ENCODE results near the gene IL16. TPM values are rescaled to one million over a fixed set of nuclear protein-coding genes. Genes with fewer than 3 reads are reported as not detected.
"Not testable (repeated sequence)": the region's sequence is repeated elsewhere in the genome, so short reads cannot be mapped to it uniquely, and the experiment has no call there.

The IL16 gene
- total and polyA plus RNA-seq, 2 donors from 2014 or later, result 1.4 to 19.9 TPM

GRCh38 chr15:81341351-81341750, 144.7 kb downstream of the IL16 start:
- FAIRE-seq (no peak), DNase-seq (no peak)
- no peak overlapping the region for H3K27ac ChIP-seq (ENCODE audit: low read depth in 2 of 2, low read length in 2 of 2)
- H3K4me1 ChIP-seq (ENCODE audit: control insufficient read depth in 2 of 3, insufficient read depth in 2 of 3, low read depth in 1 of 3, low read length in 3 of 3), result no peaks in the 10 kb centered on the region
- H3K36me3 ChIP-seq (ENCODE audit: control insufficient read depth in 2 of 3, insufficient read depth in 3 of 3, low read length in 3 of 3), result no peaks in the 10 kb centered on the region
- H3K27me3 ChIP-seq (ENCODE audit: control insufficient read depth, insufficient read depth, low read length), result no peaks in the 10 kb centered on the region
- intact Hi-C loops (cut with DNase I), result no loop called here
- H3K9ac ChIP-seq (ENCODE audit: low read length in 3 of 3), result no peak overlapping the region
- no peaks in the 10 kb centered on the region for H3K9me3 ChIP-seq (ENCODE audit: control insufficient read depth in 2 of 3, insufficient read depth in 1 of 3, low read length in 3 of 3)
- TF ChIP-seq, protein P1, sequence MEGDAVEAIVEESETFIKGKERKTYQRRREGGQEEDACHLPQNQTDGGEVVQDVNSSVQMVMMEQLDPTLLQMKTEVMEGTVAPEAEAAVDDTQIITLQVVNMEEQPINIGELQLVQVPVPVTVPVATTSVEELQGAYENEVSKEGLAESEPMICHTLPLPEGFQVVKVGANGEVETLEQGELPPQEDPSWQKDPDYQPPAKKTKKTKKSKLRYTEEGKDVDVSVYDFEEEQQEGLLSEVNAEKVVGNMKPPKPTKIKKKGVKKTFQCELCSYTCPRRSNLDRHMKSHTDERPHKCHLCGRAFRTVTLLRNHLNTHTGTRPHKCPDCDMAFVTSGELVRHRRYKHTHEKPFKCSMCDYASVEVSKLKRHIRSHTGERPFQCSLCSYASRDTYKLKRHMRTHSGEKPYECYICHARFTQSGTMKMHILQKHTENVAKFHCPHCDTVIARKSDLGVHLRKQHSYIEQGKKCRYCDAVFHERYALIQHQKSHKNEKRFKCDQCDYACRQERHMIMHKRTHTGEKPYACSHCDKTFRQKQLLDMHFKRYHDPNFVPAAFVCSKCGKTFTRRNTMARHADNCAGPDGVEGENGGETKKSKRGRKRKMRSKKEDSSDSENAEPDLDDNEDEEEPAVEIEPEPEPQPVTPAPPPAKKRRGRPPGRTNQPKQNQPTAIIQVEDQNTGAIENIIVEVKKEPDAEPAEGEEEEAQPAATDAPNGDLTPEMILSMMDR (IDR thresholded peaks at IDR 0.05; ENCODE audit: borderline replicate concordance, extremely low read depth, insufficient read depth), result no peak
- no peak overlapping the region for H3K4me3 ChIP-seq (ENCODE audit: low read length in 3 of 3)

GRCh38 chr15:81343371-81343770, 146.7 kb downstream of the IL16 start:
- Histone ChIP-seq H3K27me3 (ENCODE audit: control insufficient read depth, insufficient read depth, low read length) (no peaks in the 10 kb centered on the region), H3K4me1 (ENCODE audit: control insufficient read depth in 2 of 3, insufficient read depth in 2 of 3, low read depth in 1 of 3, low read length in 3 of 3) (no peaks in the 10 kb centered on the region), H3K4me3 (ENCODE audit: low read length in 3 of 3) (no peak overlapping the region), H3K36me3 (ENCODE audit: control insufficient read depth in 2 of 3, insufficient read depth in 3 of 3, low read length in 3 of 3) (no peaks in the 10 kb centered on the region), H3K9ac (ENCODE audit: low read length in 3 of 3) (no peak overlapping the region), H3K9me3 (ENCODE audit: control insufficient read depth in 2 of 3, insufficient read depth in 1 of 3, low read length in 3 of 3) (no peaks in the 10 kb centered on the region), H3K27ac (ENCODE audit: low read depth in 2 of 2, low read length in 2 of 2) (no peak overlapping the region)
- TF ChIP-seq, protein P1 (IDR thresholded peaks at IDR 0.05; ENCODE audit: borderline replicate concordance, extremely low read depth, insufficient read depth), result no peak
- FAIRE-seq (no peak), DNase-seq (no peak)
- intact Hi-C loops (cut with DNase I), result no loop called here

- Histone ChIP-seq H3K27me3 (ENCODE audit: control insufficient read depth, insufficient read depth, low read length) (no peaks in the 10 kb centered on the region), H3K27ac (ENCODE audit: low read depth in 2 of 2, low read length in 2 of 2) (no peak overlapping the region), H3K4me3 (ENCODE audit: low read length in 3 of 3) (no peak overlapping the region), H3K9ac (ENCODE audit: low read length in 3 of 3) (no peak overlapping the region), H3K9me3 (ENCODE audit: control insufficient read depth in 2 of 3, insufficient read depth in 1 of 3, low read length in 3 of 3) (no peaks in the 10 kb centered on the region), H3K4me1 (ENCODE audit: control insufficient read depth in 2 of 3, insufficient read depth in 2 of 3, low read depth in 1 of 3, low read length in 3 of 3) (no peaks in the 10 kb centered on the region), H3K36me3 (ENCODE audit: control insufficient read depth in 2 of 3, insufficient read depth in 3 of 3, low read length in 3 of 3) (no peaks in the 10 kb centered on the region)
- FAIRE-seq (no peak), DNase-seq (no peak)
- intact Hi-C loops (cut with DNase I), result no loop called here
- TF ChIP-seq, protein P1 (IDR thresholded peaks at IDR 0.05; ENCODE audit: borderline replicate concordance, extremely low read depth, insufficient read depth), result no peak
These were observed 149.9 kb downstream of the IL16 start for GRCh38 chr15:81346611-81347010.

DNA sequence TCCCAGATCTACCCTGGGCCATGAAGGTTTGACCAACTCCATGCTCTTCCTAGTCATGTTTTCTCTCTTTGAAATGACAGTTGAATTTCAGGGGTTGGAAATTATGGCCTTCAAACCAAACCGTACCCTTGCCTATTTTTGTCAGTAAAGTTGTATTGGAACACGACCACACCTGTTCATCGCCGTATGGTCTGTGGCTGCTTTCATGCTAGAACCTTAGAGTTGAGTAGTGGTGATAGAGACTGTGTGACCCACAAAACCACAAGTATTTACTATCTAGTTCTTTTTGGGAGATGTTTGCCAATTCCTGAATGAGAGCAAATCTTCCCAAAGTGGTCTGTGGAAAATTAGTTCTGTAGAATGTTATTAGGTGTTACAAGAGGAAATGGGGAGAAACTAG, 151.2 kb downstream of the IL16 start:
- DNase-seq, result no peak
- H3K36me3 ChIP-seq (ENCODE audit: control insufficient read depth in 2 of 3, insufficient read depth in 3 of 3, low read length in 3 of 3), result no peaks in the 10 kb centered on the region
- H3K9me3 ChIP-seq (ENCODE audit: control insufficient read depth in 2 of 3, insufficient read depth in 1 of 3, low read length in 3 of 3), result no peaks in the 10 kb centered on the region
- H3K27me3 ChIP-seq (ENCODE audit: control insufficient read depth, insufficient read depth, low read length), result no peaks in the 10 kb centered on the region
- no peak for FAIRE-seq
- no peak overlapping the region for H3K4me3 ChIP-seq (ENCODE audit: low read length in 3 of 3)
- intact Hi-C loops (cut with DNase I), result no loop called here
- TF ChIP-seq, protein P1 (IDR thresholded peaks at IDR 0.05; ENCODE audit: borderline replicate concordance, extremely low read depth, insufficient read depth), result no peak
- no peak overlapping the region for H3K27ac ChIP-seq (ENCODE audit: low read depth in 2 of 2, low read length in 2 of 2)
- H3K4me1 ChIP-seq (ENCODE audit: control insufficient read depth in 2 of 3, insufficient read depth in 2 of 3, low read depth in 1 of 3, low read length in 3 of 3), result no peaks in the 10 kb centered on the region
- no peak overlapping the region for H3K9ac ChIP-seq (ENCODE audit: low read length in 3 of 3)

GRCh38 chr15:81348691-81349090, 152.0 kb downstream of the IL16 start:
- H3K9ac ChIP-seq (ENCODE audit: low read length in 3 of 3); H3K27me3 ChIP-seq (ENCODE audit: control insufficient read depth, insufficient read depth, low read length); H3K27ac ChIP-seq (ENCODE audit: low read depth in 2 of 2, low read length in 2 of 2); H3K9me3 ChIP-seq (ENCODE audit: control insufficient read depth in 2 of 3, insufficient read depth in 1 of 3, low read length in 3 of 3); H3K4me3 ChIP-seq (ENCODE audit: low read length in 3 of 3); intact Hi-C loops (cut with DNase I); DNase-seq; H3K36me3 ChIP-seq (ENCODE audit: control insufficient read depth in 2 of 3, insufficient read depth in 3 of 3, low read length in 3 of 3); H3K4me1 ChIP-seq (ENCODE audit: control insufficient read depth in 2 of 3, insufficient read depth in 2 of 3, low read depth in 1 of 3, low read length in 3 of 3); FAIRE-seq: not testable (repeated sequence)
